K562 treated with DMSO at 1 percent for 12 hours (cell line): Measurements from ENCODE around the gene STYXL2. TPM values are rescaled to one million over a fixed set of nuclear protein-coding genes. Genes with fewer than 3 reads are reported as not detected.

Source experiments
- total RNA-seq: library from RNA; unstranded; fragments of 300-600 nt; gene quantifications from 2 replicates; pipeline ENCODE4 v1.2.3, GENCODE V29; 2022; ENCODE audit not compliant: insufficient read depth

Gene STYXL2
- total RNA-seq, result not detected in 2 replicates

DNA sequence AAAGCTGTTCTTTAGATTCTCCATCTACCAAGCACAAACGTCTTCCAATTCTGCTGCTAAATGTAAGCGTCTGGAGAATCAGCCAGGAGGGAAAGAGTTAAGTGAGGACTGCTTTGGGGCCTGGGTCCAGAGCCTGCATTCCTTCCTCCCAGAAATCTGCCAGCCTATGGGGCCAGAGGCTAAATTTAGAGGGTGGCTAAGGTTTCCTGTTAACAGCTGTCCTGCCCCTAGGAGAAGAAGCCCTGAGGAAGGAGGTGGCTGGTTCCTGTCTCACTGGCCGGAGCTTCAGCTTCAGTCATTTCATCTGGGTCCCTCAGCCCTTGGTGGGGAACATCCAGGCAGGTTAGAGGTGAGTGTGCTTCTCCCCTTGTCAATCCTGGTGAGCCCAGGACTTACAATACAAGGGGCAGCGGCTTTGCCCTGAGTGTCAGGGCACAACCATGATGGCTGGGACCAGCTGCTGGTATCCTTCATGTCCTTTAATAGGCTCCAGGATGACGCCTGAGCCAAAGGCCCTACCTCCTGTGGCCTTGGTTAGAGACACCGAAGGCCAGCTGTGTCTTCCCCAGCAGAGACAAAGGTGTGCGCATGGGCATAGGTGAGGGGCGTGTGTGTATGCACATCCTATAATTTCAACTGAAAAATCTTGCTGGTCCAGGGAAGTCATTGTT lies at the start of gene STYXL2:
Gene STYXL2 (plus strand): TSS at position 230 of the 671 bp plus-strand sequence. CDS start 775 bp downstream, outside the sequence.

GRCh38 chr1:167090314-167090942 lies 3.4 kb upstream of the STYXL2 start, which contains the start of gene GPA33:
Gene GPA33 (minus strand): TSS chr1:167090377. CDS start chr1:167090287, 90 bp downstream.

Other genes with a start within 250 kb of the STYXL2 start
- 7.9 and 18.8 TPM in 2 replicates for gene TADA1, start 217.8 kb upstream of the STYXL2 start, total RNA-seq
- 0.62 TPM in 1 of 2 replicates, not detected in the other for gene ILDR2, start 118.5 kb upstream of the STYXL2 start, total RNA-seq
- gene MAEL, start 104.8 kb upstream of the STYXL2 start, total RNA-seq, result 0.64 and 1.1 TPM in 2 replicates
- gene GPA33, start 3.7 kb upstream of the STYXL2 start, total RNA-seq, result not detected in 2 replicates
- 2.6 and 6.6 TPM in 2 replicates for gene POU2F1, start 126.8 kb downstream of the STYXL2 start, total RNA-seq